ENCODE results near the gene L3MBTL1.

Gene L3MBTL1

DNA sequence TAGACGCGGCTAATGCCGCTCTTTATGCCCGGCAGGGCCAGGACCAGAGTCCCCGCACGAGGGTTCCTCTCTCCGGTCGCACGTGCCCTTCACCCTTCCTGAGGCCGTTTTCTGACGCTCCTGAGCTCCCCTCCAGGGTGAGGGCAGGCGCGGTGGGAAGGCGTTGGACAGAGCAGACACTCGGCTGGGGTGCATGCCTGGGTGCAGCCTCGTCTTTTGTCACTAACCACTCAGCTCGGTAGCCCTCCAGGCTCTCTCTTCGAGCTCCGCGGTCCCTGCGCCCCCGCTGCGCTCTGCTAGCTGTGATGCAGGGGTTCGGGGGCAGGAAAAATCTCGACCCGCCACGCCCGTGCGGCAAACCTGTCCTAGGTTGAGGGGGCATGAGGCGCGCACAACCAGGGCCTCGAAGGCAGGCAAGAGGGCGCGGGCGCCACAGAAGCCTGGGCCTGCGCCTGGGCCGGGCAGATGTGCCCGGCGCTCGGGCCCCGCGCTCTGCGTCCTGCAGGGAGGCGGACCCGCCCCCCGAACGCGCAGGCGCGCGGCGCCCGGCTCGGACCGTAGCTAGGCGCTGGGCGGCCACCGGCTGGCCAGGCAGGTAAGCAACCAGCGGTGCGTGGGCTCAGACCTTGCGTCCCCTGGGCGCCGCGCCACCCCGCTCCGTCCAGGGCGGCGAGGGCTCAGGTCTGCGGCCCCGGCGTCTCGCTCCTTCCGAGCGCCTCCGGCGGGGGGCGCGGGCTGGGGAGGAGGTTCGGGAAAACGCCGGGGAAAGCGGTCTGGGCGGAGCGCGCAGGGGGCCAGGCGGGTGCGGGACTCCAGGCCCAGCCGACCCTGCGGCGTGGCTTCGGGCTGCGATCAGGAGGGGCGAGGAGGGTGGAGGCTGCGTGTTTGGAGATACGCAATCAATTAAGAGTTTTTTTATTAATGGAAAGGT is at the start of gene L3MBTL1:
Gene L3MBTL1, plus strand, starts transcription at position 548 of the 931 bp plus-strand sequence. CDS start 5,807 bp downstream, outside the sequence.
- H3K4me3 ChIP-seq (ENCODE audit: low read depth, low read length), result no peak within 1 kb of the TSS
- peak; percentile 28 for DNase-seq (ENCODE audit: low read depth)

DNA sequence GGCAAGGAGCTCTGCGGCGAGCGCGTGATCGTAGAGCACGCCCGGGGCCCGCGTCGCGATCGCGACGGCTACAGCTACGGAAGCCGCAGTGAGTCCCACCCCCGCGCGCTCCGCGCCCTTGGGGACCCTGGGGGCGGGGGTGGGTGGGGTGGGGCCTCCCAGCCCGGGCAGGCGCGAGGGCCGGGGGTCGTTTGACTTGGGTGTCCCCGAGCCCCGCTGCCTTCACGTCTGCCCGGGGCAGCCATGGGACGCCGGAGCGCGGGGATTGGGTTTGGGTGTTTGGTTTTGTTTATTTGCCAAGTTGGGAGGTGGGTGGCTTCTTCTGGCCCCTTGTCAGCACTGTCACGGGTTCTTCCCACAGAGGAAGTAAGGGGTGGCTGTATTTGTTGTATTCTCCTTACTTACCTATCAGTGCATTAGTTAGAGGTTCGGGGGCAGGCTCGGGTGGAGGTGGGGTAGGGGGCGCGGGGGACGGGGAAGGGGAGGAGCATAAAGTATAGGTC is 49.0 kb upstream of the L3MBTL1 start:
- no peak for TF ChIP-seq MYC (IDR thresholded peaks at IDR 0.05; ENCODE audit: low read depth, low read length)
- TF ChIP-seq CTCF (IDR thresholded peaks at IDR 0.05; ENCODE audit: low read depth, low read length), result no peak
- TF ChIP-seq POLR2A (IDR thresholded peaks at IDR 0.05; ENCODE audit: extremely low read depth, insufficient read length), result no peak
- no peak for TF ChIP-seq MAX (IDR thresholded peaks at IDR 0.05; ENCODE audit: low read depth, low read length)
- H3K4me3 ChIP-seq (ENCODE audit: low read depth, low read length), result peak overlapping the region; percentile 91
- no peak for DNase-seq (ENCODE audit: low read depth)

More for the DNA sequence above, at the start of gene L3MBTL1:
- no peak for TF ChIP-seq POLR2A (IDR thresholded peaks at IDR 0.05; ENCODE audit: extremely low read depth, insufficient read length)
- TF ChIP-seq MYC (IDR thresholded peaks at IDR 0.05; ENCODE audit: low read depth, low read length), result no peak
- TF ChIP-seq CTCF (IDR thresholded peaks at IDR 0.05; ENCODE audit: low read depth, low read length), result no peak
- TF ChIP-seq MAX (IDR thresholded peaks at IDR 0.05; ENCODE audit: low read depth, low read length), result no peak

DNA sequence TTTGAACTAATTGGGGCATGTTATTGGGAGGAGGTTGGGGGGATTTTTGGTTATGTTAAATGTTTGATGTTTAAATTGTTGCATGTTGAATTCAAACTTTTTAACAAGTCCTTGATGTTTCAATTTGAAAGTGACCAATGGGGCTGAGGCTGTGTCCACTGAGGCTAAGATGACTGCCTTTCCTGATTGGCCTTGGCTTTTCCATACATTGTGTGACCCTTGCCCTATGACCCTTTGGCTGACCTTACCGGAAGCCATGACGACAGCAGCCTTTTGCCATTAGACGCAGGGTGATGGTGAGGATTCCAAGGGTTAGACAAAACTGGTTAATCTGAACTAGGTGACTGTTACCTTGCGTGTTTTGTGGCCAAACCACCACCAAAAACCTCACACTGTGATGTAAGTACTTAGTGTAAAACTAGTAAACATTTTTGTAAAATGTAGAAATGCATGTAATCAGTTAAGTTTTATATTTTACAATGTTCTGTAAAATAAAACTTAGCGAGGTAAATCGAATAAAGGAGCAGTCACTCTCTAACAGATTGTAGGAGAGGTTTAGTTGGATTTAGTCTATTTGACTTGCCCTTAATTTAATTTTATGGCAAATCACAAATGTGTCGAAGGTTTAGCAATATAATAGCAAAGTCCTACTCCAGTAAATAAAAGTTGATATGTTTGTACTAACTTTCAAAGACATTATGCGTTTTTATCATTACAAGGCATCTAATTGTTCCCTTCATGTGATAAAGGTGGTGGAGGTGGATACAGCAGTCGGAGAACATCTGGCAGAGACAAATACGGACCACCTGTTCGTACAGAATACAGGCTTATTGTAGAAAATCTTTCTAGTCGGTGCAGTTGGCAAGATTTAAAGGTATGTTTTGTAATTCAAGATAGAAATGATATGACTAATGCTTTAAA is 48.2 kb upstream of the L3MBTL1 start:
- no peak for TF ChIP-seq MAX (IDR thresholded peaks at IDR 0.05; ENCODE audit: low read depth, low read length)
- TF ChIP-seq CTCF (IDR thresholded peaks at IDR 0.05; ENCODE audit: low read depth, low read length), result no peak
- TF ChIP-seq MYC (IDR thresholded peaks at IDR 0.05; ENCODE audit: low read depth, low read length), result no peak
- TF ChIP-seq POLR2A (IDR thresholded peaks at IDR 0.05; ENCODE audit: extremely low read depth, insufficient read length), result no peak
- DNase-seq (ENCODE audit: low read depth), result peak; percentile 39
- H3K4me3 ChIP-seq (ENCODE audit: low read depth, low read length), result peak overlapping the region; percentile 91

- no peak for DNase-seq (ENCODE audit: low read depth)
- TF ChIP-seq POLR2A (IDR thresholded peaks at IDR 0.05; ENCODE audit: extremely low read depth, insufficient read length) (no peak), MAX (IDR thresholded peaks at IDR 0.05; ENCODE audit: low read depth, low read length) (no peak), MYC (IDR thresholded peaks at IDR 0.05; ENCODE audit: low read depth, low read length) (no peak)
- H3K4me3 ChIP-seq (ENCODE audit: low read depth, low read length), result peak overlapping the region; percentile 91
Observed at GRCh38 chr20:43460172-43460829, 47.2 kb upstream of the L3MBTL1 start.

- H3K4me3 ChIP-seq (ENCODE audit: low read depth, low read length), result peak overlapping the region; percentile 12
- DNase-seq (ENCODE audit: low read depth), result no peak
- TF ChIP-seq MYC (IDR thresholded peaks at IDR 0.05; ENCODE audit: low read depth, low read length) (no peak), MAX (IDR thresholded peaks at IDR 0.05; ENCODE audit: low read depth, low read length) (no peak), POLR2A (IDR thresholded peaks at IDR 0.05; ENCODE audit: extremely low read depth, insufficient read length) (no peak), CTCF (IDR thresholded peaks at IDR 0.05; ENCODE audit: low read depth, low read length) (no peak)
Observed at GRCh38 chr20:43460830-43461200, 46.7 kb upstream of the L3MBTL1 start.

All from NB4 (cell line).